ENCODE measurements around the gene SNTG2. TPM values are rescaled to one million over a fixed set of nuclear protein-coding genes. Genes with fewer than 3 reads are reported as not detected.

SNTG2 gene
- total RNA-seq, 2 experiments from 2014 or later = 0.13 TPM; not detected in 1

DNA sequence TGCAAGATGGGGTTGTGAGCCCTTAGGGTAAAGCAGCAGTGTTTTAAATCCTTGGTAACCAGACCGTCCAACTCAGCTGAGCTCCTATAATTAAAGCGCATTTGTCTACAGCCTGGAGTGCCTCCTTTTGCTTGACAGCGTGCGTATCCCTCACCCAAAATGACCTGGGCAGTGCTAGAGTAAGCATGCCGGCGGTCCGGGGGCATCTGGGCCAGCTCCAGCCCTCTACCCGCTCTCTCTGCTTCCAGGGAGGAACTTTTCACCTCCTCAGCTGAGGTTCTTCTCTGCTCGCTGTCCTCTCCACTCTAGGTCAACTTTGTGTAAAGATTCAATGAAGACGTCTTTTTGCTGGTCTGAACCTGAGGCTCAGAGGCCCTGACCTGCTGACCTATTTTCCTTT lies 360.2 kb downstream of the SNTG2 start:
- Mint-ChIP-seq H3K9me3 (peaks cover 6% of the 10 kb centered on the region), H3K36me3 (ENCODE audit: low read depth) (no peaks in the 10 kb centered on the region), H3K27ac (no peak overlapping the region), H3K4me1 (no peaks in the 10 kb centered on the region), H3K27me3 (no peaks in the 10 kb centered on the region), H3K4me3 (no peak overlapping the region)
- no peak for DNase-seq
- CTCF ChIA-PET = no interaction called here
- POLR2A ChIA-PET = no interaction called here

DNA sequence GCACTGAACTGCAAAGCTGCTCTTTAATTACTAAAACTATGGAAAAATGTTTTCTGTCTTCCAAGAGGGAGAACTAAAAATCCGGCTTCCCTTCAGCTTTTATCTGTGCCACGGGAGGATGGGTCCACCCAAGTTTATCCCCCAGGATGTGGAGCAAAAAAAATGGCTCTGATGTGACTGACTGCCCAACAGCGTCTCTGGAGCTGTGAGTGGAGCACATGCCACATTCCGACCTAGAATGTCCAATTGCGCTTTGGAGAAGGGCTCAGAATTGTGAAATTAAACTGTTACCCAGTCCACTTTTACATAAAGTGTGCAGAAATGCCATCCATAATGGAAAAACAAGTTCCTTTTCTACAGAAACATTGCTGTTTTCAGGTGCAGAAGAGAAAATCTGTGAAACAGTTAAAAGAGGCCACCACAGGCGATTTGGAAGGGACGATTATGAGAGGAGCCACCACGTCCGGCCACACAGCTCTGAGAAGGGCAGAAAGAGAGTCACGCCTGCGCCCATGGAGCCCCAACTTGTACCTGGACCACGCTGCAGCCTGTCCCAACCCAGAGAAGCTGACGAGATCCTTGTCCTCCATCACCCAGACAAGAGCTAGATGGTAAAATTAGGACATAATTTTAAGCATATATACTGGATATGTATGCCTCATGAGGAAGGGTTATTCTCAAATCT lies 362.7 kb downstream of the SNTG2 start:
- ChIA-PET CTCF (no interaction called here), POLR2A (no interaction called here)
- no peak for DNase-seq
- Mint-ChIP-seq H3K4me3 (no peak overlapping the region), H3K9me3 (no peaks in the 10 kb centered on the region), H3K27ac (no peak overlapping the region), H3K27me3 (no peaks in the 10 kb centered on the region), H3K4me1 (no peaks in the 10 kb centered on the region), H3K36me3 (ENCODE audit: low read depth) (no peaks in the 10 kb centered on the region)

DNA sequence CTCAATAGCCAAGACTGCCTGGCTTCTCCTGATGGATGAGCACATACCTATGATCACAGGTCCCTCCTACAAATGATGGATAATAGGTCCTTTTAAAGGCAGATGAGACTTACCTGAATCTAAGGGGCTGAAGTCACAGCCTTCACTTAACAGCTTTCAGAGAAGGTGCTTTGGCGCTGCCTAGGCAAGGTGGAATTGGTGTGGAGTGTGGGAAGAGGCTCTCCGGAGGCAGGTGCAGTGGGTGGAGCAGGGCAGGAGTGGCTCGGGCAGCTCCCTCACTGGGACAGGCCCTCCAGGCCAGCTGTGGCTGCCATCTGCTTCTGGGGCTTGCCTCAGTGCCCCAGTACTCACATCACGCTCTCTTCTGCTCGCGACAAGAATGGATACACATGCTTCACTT lies 363.6 kb downstream of the SNTG2 start:
- POLR2A ChIA-PET = no interaction called here
- Mint-ChIP-seq H3K27ac (no peak overlapping the region), H3K27me3 (no peaks in the 10 kb centered on the region), H3K4me1 (no peaks in the 10 kb centered on the region), H3K4me3 (no peak overlapping the region), H3K36me3 (ENCODE audit: low read depth) (no peaks in the 10 kb centered on the region), H3K9me3 (no peaks in the 10 kb centered on the region)
- CTCF ChIA-PET = no interaction called here
- DNase-seq = no peak

DNA sequence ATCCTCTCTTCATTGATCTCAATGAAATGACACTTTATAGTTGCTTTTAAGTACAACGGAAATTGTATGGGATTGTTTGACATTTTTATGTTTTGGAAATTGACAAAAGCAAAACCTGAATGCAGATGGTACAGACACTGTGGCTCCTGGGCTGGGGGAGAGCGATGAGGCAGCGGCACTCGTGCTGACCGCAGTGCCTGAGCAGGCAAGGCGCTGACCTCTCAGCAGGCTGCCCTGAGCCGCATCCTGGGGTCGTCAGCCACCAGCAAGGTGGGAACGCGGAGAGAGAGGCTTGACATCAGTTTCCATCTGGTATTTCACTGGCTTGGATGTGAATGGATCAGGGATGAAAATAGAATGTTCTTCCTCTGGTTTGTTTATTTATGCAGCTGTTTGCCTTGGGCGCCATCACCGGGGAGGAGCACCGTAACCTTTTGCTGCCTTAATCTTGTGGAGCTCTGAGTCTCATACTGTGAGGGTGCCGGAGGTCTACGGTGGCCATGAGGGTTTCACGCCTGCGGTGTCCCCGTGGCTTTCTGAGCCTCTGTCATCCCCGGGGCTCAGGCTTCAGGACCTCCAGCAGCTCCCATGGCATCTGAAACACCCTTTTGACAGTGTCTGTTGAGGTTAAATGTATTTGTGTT lies 367.8 kb downstream of the SNTG2 start:
- CTCF ChIA-PET = no interaction called here
- no peak for DNase-seq
- Mint-ChIP-seq H3K36me3 (ENCODE audit: low read depth) (no peaks in the 10 kb centered on the region), H3K27me3 (no peaks in the 10 kb centered on the region), H3K4me1 (no peaks in the 10 kb centered on the region), H3K27ac (no peak overlapping the region), H3K4me3 (no peak overlapping the region), H3K9me3 (no peaks in the 10 kb centered on the region)
- POLR2A ChIA-PET = no interaction called here

DNA sequence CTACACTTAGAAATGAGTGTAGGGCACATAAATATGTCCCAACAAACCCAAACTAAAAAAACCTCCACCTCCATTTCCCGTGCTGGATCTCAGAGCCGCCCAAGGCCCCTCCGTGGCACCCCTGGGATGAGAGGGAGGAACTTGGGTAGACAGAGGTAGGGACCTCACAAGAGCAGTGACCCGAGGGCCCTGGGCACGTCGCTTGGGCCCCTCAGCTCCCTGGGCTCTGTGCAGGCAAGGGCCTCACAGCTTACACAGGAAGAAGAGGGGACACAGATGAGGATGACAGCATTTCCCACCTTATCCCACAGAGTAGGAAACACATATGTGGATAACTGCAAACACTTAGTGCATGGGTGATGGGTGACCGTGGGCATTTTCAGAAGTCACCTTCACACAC lies 368.7 kb downstream of the SNTG2 start:
- Mint-ChIP-seq H3K27me3 (no peaks in the 10 kb centered on the region), H3K9me3 (no peaks in the 10 kb centered on the region), H3K4me3 (no peak overlapping the region), H3K4me1 (no peaks in the 10 kb centered on the region), H3K36me3 (ENCODE audit: low read depth) (no peaks in the 10 kb centered on the region), H3K27ac (no peak overlapping the region)
- POLR2A ChIA-PET = no interaction called here
- DNase-seq = no peak
- CTCF ChIA-PET = no interaction called here

DNA sequence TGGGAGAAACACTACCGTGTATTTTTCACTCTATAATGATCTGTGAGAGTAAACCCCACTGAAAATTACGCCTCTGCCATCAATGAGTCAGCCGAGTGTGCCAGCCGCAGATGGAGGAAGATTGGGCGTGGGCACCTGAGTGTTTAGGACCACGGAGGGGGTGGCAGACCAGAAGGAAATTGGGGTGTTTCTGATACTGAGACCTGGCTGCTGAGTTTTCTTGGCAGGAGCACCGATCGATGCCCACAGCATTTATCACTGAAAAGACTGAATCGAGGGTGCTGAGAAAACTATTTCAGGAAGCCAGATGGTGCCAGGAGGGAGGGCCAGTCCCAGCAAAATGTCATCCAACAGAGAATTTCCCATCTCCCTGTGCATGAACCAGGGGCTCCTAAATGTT lies 370.7 kb downstream of the SNTG2 start:
- Mint-ChIP-seq H3K4me1 (no peaks in the 10 kb centered on the region), H3K36me3 (ENCODE audit: low read depth) (no peaks in the 10 kb centered on the region), H3K4me3 (no peak overlapping the region), H3K27me3 (no peaks in the 10 kb centered on the region), H3K27ac (no peak overlapping the region), H3K9me3 (no peaks in the 10 kb centered on the region)
- ChIA-PET CTCF (no interaction called here), POLR2A (no interaction called here)
- DNase-seq = no peak

DNA sequence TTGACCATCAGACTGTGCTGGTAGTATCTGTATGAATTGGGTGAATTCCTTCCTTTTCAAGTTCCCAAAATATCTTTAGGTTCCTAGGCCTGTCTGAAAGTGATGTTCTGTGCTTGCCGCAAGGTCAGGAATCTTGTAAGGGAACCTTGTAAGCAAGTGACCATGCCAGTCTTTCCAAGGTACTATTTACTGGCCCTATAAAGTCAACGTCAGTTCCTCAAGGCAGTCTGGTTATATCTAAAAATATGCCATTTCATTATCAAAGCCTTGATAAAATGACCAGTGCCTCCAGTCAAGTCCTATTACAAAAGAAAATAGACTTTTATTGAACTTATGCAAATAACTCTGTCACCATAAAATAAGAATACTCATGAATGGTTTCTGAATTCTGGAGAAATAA lies 374.2 kb downstream of the SNTG2 start:
- no peaks in the 10 kb centered on the region for H3K36me3 Mint-ChIP-seq (ENCODE audit: low read depth)
- H3K27ac Mint-ChIP-seq = no peak overlapping the region
- no peaks in the 10 kb centered on the region for H3K9me3 Mint-ChIP-seq
- H3K4me3 Mint-ChIP-seq = no peak overlapping the region
- ChIA-PET CTCF (no interaction called here), POLR2A (no interaction called here)
- no peak for DNase-seq
- no peaks in the 10 kb centered on the region for H3K27me3 Mint-ChIP-seq
- H3K4me1 Mint-ChIP-seq = no peaks in the 10 kb centered on the region

DNA sequence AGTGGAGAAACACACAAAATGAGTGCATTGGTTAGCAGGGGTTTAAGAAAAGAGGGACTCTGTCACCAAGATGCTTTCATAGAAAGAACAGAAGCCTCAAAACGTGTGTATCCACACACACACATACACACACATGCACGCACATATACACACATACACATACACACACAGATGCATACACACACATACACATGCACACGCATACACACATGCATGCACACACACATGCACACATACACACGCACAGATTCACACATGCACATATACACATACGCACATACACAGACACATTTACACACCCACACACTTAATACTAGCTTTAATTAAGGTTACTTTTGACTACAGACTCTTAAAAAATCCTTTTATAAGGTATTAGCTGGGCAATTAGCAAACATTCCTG lies 378.0 kb downstream of the SNTG2 start:
- H3K36me3 Mint-ChIP-seq (ENCODE audit: low read depth) = no peaks in the 10 kb centered on the region
- no peak for DNase-seq
- no peak overlapping the region for H3K4me3 Mint-ChIP-seq
- no peaks in the 10 kb centered on the region for H3K9me3 Mint-ChIP-seq
- ChIA-PET CTCF (interaction anchor here (0.6 kb wide), 1 partner anchor 445 kb away, joined by 3 read pairs; no protein-coding TSS in a partner anchor), POLR2A (no interaction called here)
- H3K4me1 Mint-ChIP-seq = no peaks in the 10 kb centered on the region
- H3K27ac Mint-ChIP-seq = no peak overlapping the region
- H3K27me3 Mint-ChIP-seq = no peaks in the 10 kb centered on the region

DNA sequence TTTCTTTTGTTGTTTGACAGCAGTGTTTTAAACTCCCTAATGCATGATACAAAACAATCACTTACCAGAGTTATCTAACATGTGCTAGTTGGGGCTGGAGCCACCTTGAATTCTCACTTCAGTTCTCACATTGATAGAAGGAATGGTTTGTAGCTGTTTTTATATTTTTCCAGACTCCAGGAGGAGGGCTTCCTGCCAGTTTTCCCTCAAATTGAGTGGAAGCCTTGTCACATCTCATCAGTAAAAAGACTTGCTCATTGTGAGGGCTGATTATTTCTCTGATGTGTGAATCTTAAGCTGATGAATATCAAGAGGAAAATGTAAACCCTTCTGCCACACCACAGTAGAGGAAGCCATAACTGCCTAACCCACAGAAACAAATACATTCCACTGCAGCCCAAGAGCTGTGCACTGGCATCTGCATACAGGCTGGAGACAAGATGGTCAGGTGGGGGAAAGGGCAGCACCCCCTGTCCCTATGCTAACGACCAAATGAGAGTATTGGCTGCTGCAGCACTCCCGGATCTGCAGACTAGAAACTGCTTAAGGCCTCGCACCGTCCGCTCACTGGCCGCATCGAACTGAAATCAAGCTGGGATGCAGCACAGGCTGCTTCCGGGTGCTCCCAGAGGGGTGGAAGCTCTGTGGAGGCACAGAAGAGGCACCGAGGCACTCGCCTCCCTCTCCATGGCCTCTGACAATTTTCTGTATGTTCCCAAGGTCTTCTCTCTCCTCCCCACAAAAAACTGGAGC lies 388.9 kb downstream of the SNTG2 start:
- Mint-ChIP-seq H3K9me3 (no peaks in the 10 kb centered on the region), H3K4me3 (no peak overlapping the region), H3K27me3 (peaks cover 1% of the 10 kb centered on the region), H3K36me3 (ENCODE audit: low read depth) (no peaks in the 10 kb centered on the region), H3K4me1 (no peaks in the 10 kb centered on the region), H3K27ac (no peak overlapping the region)
- DNase-seq = no peak
- ChIA-PET POLR2A (no interaction called here), CTCF (no interaction called here)

DNA sequence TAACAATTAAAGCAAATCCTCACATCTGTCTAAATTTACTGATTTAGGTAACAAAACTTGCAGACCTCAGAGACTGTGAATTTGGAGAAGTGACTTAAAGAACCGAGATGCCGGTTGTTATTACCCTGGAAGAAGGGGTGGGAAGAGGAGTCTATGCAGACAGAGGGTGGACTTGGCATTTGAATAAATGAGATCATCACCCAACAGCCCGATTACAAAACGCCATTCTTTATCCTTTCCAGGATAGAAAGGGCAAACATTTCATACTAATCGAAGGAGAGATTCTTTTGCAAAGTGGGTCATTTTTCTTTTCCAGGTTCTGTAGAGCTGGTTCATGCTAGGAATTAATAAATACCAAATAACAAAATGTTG lies 389.5 kb downstream of the SNTG2 start:
- H3K4me1 Mint-ChIP-seq = no peaks in the 10 kb centered on the region
- H3K9me3 Mint-ChIP-seq = no peaks in the 10 kb centered on the region
- no peak overlapping the region for H3K27ac Mint-ChIP-seq
- no peak overlapping the region for H3K4me3 Mint-ChIP-seq
- CTCF ChIA-PET = no interaction called here
- no peak for DNase-seq
- no peaks in the 10 kb centered on the region for H3K36me3 Mint-ChIP-seq (ENCODE audit: low read depth)
- POLR2A ChIA-PET = no interaction called here
- H3K27me3 Mint-ChIP-seq = peaks cover 1% of the 10 kb centered on the region

DNA sequence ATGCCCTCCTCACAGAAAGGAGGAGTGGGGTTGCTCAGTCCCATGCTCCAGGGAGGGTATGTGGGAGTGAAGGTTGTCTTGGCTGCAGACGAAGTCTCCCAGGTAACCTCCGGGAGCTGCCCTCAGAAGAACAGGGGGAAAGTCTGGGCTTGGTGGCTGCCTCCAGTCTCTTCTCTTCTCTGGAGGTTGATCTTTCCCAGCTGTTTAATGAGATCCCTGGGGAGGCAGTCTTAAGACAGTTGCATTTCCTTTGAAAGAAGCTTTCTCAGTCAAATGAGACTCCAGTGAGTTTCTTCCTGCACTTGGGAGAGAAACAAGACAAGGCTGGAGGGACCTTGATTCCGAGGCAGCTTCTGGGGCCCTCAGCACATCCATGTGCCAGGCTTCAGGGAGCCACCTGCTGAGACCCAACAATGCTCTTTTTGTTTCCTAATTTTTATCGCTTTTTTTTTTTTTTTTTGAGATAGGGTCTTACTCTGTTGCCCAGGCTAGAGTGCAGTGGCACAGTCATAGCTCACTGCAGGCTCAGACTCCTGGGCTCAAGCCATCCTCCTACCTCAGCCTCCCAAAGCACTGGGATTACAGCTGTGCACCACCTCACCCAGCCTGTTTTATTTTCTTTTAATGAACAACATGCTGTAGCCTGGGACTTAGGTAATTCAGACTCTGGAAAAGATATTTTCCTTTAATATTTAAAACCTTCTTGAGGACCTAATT lies 390.9 kb downstream of the SNTG2 start:
- H3K36me3 Mint-ChIP-seq (ENCODE audit: low read depth) = no peaks in the 10 kb centered on the region
- ChIA-PET POLR2A (no interaction called here), CTCF (no interaction called here)
- DNase-seq = no peak
- H3K27ac Mint-ChIP-seq = no peak overlapping the region
- no peaks in the 10 kb centered on the region for H3K4me1 Mint-ChIP-seq
- peaks cover 1% of the 10 kb centered on the region for H3K27me3 Mint-ChIP-seq
- H3K4me3 Mint-ChIP-seq = no peak overlapping the region
- no peaks in the 10 kb centered on the region for H3K9me3 Mint-ChIP-seq

DNA sequence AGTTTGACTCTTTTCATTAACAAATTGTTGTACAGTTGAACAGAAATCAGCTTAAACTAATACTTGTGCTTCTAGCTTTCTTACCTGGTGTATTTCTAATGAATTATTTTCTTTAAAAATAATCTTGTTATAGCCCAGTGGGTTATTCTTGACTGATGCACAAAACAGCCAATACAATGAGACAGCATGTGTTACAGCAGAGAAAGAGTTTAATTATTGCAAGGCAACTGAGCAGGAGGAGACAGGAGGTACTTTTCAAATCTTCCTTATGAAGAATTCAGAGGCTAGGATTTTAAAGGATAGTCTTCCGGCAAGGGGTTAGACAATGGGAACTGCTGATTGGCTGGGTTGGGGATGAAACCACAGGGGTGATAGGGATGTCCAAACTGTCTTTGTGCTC lies 398.1 kb downstream of the SNTG2 start:
- H3K4me3 Mint-ChIP-seq = no peak overlapping the region
- H3K27ac Mint-ChIP-seq = no peak overlapping the region
- no peaks in the 10 kb centered on the region for H3K36me3 Mint-ChIP-seq (ENCODE audit: low read depth)
- POLR2A ChIA-PET = no interaction called here
- DNase-seq = no peak
- H3K9me3 Mint-ChIP-seq = peaks cover 5% of the 10 kb centered on the region
- no peaks in the 10 kb centered on the region for H3K27me3 Mint-ChIP-seq
- CTCF ChIA-PET = no interaction called here
- no peaks in the 10 kb centered on the region for H3K4me1 Mint-ChIP-seq

DNA sequence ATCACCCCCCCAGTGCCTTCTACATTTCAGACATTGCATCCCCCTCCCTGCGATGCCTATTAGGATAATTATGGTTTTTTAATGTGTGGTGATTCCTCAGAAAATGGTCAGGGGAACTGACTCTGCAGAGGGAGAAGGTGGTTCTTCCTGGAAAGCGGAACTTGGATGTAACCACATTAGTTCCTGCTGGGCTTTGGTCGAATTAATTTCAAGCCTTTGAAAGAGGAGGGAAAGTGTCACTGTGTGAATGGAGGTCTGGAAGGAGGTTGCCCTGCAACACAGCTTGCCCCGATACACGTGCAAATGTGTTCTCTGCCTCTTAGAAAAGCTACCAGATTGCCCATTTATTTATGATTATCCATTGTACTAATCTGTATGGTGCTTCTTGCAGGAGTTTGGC lies 399.5 kb downstream of the SNTG2 start:
- Mint-ChIP-seq H3K4me3 (no peak overlapping the region), H3K27me3 (no peaks in the 10 kb centered on the region), H3K36me3 (ENCODE audit: low read depth) (no peaks in the 10 kb centered on the region), H3K4me1 (no peaks in the 10 kb centered on the region), H3K9me3 (peaks cover 5% of the 10 kb centered on the region), H3K27ac (no peak overlapping the region)
- ChIA-PET CTCF (no interaction called here), POLR2A (no interaction called here)
- no peak for DNase-seq
